IMR-90 (cell line): Measurements from ENCODE around the gene GALNT9. TPM values are rescaled to one million over a fixed set of nuclear protein-coding genes. Genes with fewer than 3 reads are reported as not detected.

Experiments used
- ATAC-seq: fragments of 200-7000 bp; cut with Tn5 transposase; 2 replicates; pipeline ENCODE4 v1.9.1; 2020; ENCODE audit warnings: low read depth, mild to moderate bottlenecking, moderate library complexity
- BruUV-seq: library from RNA; stranded (reverse); fragments of 400-500 nt; replicated peaks from 2 replicates; lab custom pipeline; 2021; lab: Mats Ljungman, UMichigan
- CTCF ChIA-PET: fragments of 300-600 bp; formaldehyde crosslinking; extraction: SDS; loops from one replicate; lab custom pipeline; 2021; ENCODE audit warnings: antibody characterized with exemption; lab: Yijun Ruan, JAX
- POLR2A ChIA-PET: fragments of 300-600 bp; sonication (Branson Sonifier 250); formaldehyde crosslinking; loops from one replicate; lab custom pipeline; 2022; ENCODE audit warnings: antibody characterized with exemption; ENCODE audit not compliant: unreplicated experiment; lab: Charles Lee
- DNase-seq: peaks from one replicate; pipeline ENCODE4 v3.0.0; 2013
- H2AFZ ChIP-seq: replicated peaks from 2 replicates; pipeline ENCODE3; 2013; ENCODE audit warnings: low read length, mild to moderate bottlenecking; ENCODE audit not compliant: poor library complexity
- H2AK5ac ChIP-seq: 2 replicates; pipeline ENCODE4 v1.6.1; 2013; ENCODE audit warnings: low read depth, low read length, inconsistent platforms
- H2AK9ac ChIP-seq: replicated peaks from 2 replicates; pipeline ENCODE3; 2013; ENCODE audit warnings: mild to moderate bottlenecking, low read depth, low read length, moderate library complexity; ENCODE audit not compliant: poor library complexity
- H2BK120ac ChIP-seq: 2 replicates; pipeline ENCODE4 v1.6.1; 2013; ENCODE audit warnings: low read depth, low read length, inconsistent platforms
- H2BK15ac ChIP-seq: 3 replicates; pipeline ENCODE4 v1.6.1; 2013; ENCODE audit warnings: low read depth, low read length, inconsistent platforms
- H2BK20ac ChIP-seq: 2 replicates; pipeline ENCODE4 v1.6.1; 2013; ENCODE audit warnings: low read depth, mild to moderate bottlenecking, inconsistent platforms, low read length, moderate library complexity
- H2BK5ac ChIP-seq: 2 replicates; pipeline ENCODE4 v1.6.1; 2013; ENCODE audit warnings: mild to moderate bottlenecking, low read depth, low read length, inconsistent platforms; ENCODE audit not compliant: poor library complexity, severe bottlenecking
- H3K14ac ChIP-seq: replicated peaks from 2 replicates; pipeline ENCODE4 v1.6.1; 2013; ENCODE audit warnings: low read depth, low read length, inconsistent platforms
- H3K18ac ChIP-seq: 2 replicates; pipeline ENCODE4 v1.6.1; 2013; ENCODE audit warnings: low read depth, low read length, control low read depth
- H3K23ac ChIP-seq: 2 replicates; pipeline ENCODE4 v1.6.1; 2013; ENCODE audit warnings: low read depth, low read length, inconsistent platforms
- H3K27ac ChIP-seq: 2 replicates; pipeline ENCODE4 v1.5.1; 2013; ENCODE audit warnings: mild to moderate bottlenecking, control low read depth, low read length; ENCODE audit not compliant: insufficient read depth
- H3K27me3 ChIP-seq: 2 replicates; pipeline ENCODE4 v1.6.1; 2013; ENCODE audit warnings: low read length; ENCODE audit not compliant: control insufficient read depth, insufficient read depth
- H3K36me3 ChIP-seq: 2 replicates; pipeline ENCODE4 v1.6.1; 2013; ENCODE audit warnings: low read length, mixed read lengths; ENCODE audit not compliant: control insufficient read depth, insufficient read depth
- H3K4ac ChIP-seq: 2 replicates; pipeline ENCODE4 v1.6.1; 2013; ENCODE audit warnings: low read depth, low read length, inconsistent platforms
- H3K4me1 ChIP-seq: 2 replicates; pipeline ENCODE4 v1.6.1; 2013; ENCODE audit warnings: low read length, mixed read lengths; ENCODE audit not compliant: control insufficient read depth, insufficient read depth
- H3K4me2 ChIP-seq: 2 replicates; pipeline ENCODE4 v1.6.1; 2013; ENCODE audit warnings: low read depth, mild to moderate bottlenecking, control low read depth, low read length, moderate library complexity
- H3K4me3 ChIP-seq: 2 replicates; pipeline ENCODE4 v1.5.1; 2013; ENCODE audit warnings: low read depth, mild to moderate bottlenecking, control low read depth, low read length, moderate library complexity; ENCODE audit not compliant: insufficient read depth
- H3K56ac ChIP-seq: 2 replicates; pipeline ENCODE4 v1.6.1; 2013; ENCODE audit warnings: low read length, inconsistent platforms; ENCODE audit not compliant: insufficient read depth; ENCODE audit errors: extremely low read depth
- H3K79me1 ChIP-seq, 2 experiments: 2 replicates each; pipeline ENCODE4 v1.6.1; 2013; ENCODE audit warnings: low read length in 2 of 2, inconsistent platforms in 1 of 2, low read depth in 1 of 2
- H3K9ac ChIP-seq: 2 replicates; pipeline ENCODE4 v1.6.1; 2013; ENCODE audit warnings: low read depth, low read length, control low read depth
- H3K9me1 ChIP-seq: 2 replicates; pipeline ENCODE4 v1.6.1; 2013; ENCODE audit warnings: low read length, inconsistent platforms; ENCODE audit not compliant: insufficient read depth
- H3K9me3 ChIP-seq: 2 replicates; pipeline ENCODE4 v1.6.1; 2013; ENCODE audit warnings: low read length; ENCODE audit not compliant: control insufficient read depth, insufficient read depth
- H4K20me1 ChIP-seq: 2 replicates; pipeline ENCODE4 v1.6.1; 2013; ENCODE audit warnings: low read length, inconsistent platforms; ENCODE audit not compliant: insufficient read depth
- H4K5ac ChIP-seq: 2 replicates; pipeline ENCODE4 v1.6.1; 2013; ENCODE audit warnings: mild to moderate bottlenecking, low read depth, low read length, control low read depth
- H4K8ac ChIP-seq, 2 experiments: 2 replicates each; pipeline ENCODE4 v1.6.1; 2013; ENCODE audit warnings: low read depth in 2 of 2, low read length in 2 of 2, control low read depth in 1 of 2, inconsistent platforms in 1 of 2
- H4K91ac ChIP-seq: 2 replicates; pipeline ENCODE4 v1.6.1; 2013; ENCODE audit warnings: low read depth, low read length, inconsistent platforms; ENCODE audit not compliant: insufficient read depth
- BHLHE40 ChIP-seq: fragments of 150-350 bp; IDR thresholded peaks from 2 replicates; pipeline ENCODE4 v1.6.1; 2016; ENCODE audit warnings: mild to moderate bottlenecking, low read depth, low read length
- CEBPB ChIP-seq: IDR thresholded peaks from 2 replicates; pipeline ENCODE4 v1.6.1; 2012; ENCODE audit warnings: low read depth, low read length, improper control_type of control experiment
- CHD1 ChIP-seq: IDR thresholded peaks from 2 replicates; pipeline ENCODE4 v1.6.1; 2012; ENCODE audit warnings: low read depth, low read length, improper control_type of control experiment
- CTCF ChIP-seq: conservative IDR thresholded peaks from 2 replicates; pipeline ENCODE4 v1.5.1; 2012; ENCODE audit warnings: mild to moderate bottlenecking, low read depth, low read length, improper control_type of control experiment
- ELK1 ChIP-seq: fragments of 150-350 bp; IDR thresholded peaks from 2 replicates; pipeline ENCODE4 v1.6.1; 2016; ENCODE audit warnings: low read depth, mild to moderate bottlenecking, low read length, moderate library complexity, borderline replicate concordance
- FOS ChIP-seq: fragments of 150-350 bp; IDR thresholded peaks from 2 replicates; pipeline ENCODE4 v1.6.1; 2016; ENCODE audit warnings: low read depth, low read length
- MAFK ChIP-seq: IDR thresholded peaks from 2 replicates; pipeline ENCODE4 v1.6.1; 2012; ENCODE audit warnings: low read depth, low read length, improper control_type of control experiment
- MAZ ChIP-seq: IDR thresholded peaks from 2 replicates; pipeline ENCODE4 v1.6.1; 2012; ENCODE audit warnings: low read depth, mild to moderate bottlenecking, low read length, improper control_type of control experiment, moderate library complexity, borderline replicate concordance
- MXI1 ChIP-seq: IDR thresholded peaks from 2 replicates; pipeline ENCODE4 v1.6.1; 2012; ENCODE audit warnings: low read depth, mild to moderate bottlenecking, low read length, moderate library complexity, borderline replicate concordance
- NFE2L2 ChIP-seq: fragments of 150-350 bp; IDR thresholded peaks from 2 replicates; pipeline ENCODE4 v1.6.1; 2016; ENCODE audit warnings: low read depth, mild to moderate bottlenecking, low read length
- RAD21 ChIP-seq: IDR thresholded peaks from 2 replicates; pipeline ENCODE4 v1.6.1; 2012; ENCODE audit warnings: low read length, improper control_type of control experiment
- RCOR1 ChIP-seq: IDR thresholded peaks from 2 replicates; pipeline ENCODE4 v1.6.1; 2012; ENCODE audit warnings: mild to moderate bottlenecking, low read length, improper control_type of control experiment; ENCODE audit not compliant: insufficient replicate concordance
- RFX5 ChIP-seq: IDR thresholded peaks from 2 replicates; pipeline ENCODE4 v1.8.0; 2012; ENCODE audit warnings: low read depth, mild to moderate bottlenecking, low read length, moderate library complexity
- SMC3 ChIP-seq: fragments of 150-350 bp; IDR thresholded peaks from 2 replicates; pipeline ENCODE4 v1.6.1; 2016; ENCODE audit warnings: low read depth, mild to moderate bottlenecking, antibody characterized with exemption, low read length, moderate library complexity
- USF2 ChIP-seq: fragments of 150-350 bp; IDR thresholded peaks from 2 replicates; pipeline ENCODE4 v1.6.1; 2017; ENCODE audit warnings: mild to moderate bottlenecking, antibody characterized with exemption, low read length, low read depth
- WGBS, 2 experiments: methylation state at CpG; one replicate each; pipeline versions ENCODE4 v1.1.5 to v1.1.7; 2013; ENCODE audit warnings: missing lambda C conversion rate in 2 of 2; ENCODE audit not compliant: insufficient read length in 1 of 2; ENCODE audit errors: extremely low coverage in 2 of 2; 5-methylcytosine and 5-hydroxymethylcytosine counted together
- dilution Hi-C: fragments of 300-500 bp; cut with HindIII; formaldehyde crosslinking; loops from one replicate; pipeline ENCODE4 v1.14.3; 2018; ENCODE audit warnings: low sequenced_read_pairs; ENCODE audit not compliant: unreplicated experiment
- in situ Hi-C: fragments of 300-500 bp; cut with MboI; formaldehyde crosslinking; loops from 3 replicates; pipeline ENCODE4 v1.14.3; 2019; ENCODE audit warnings: low sequenced_read_pairs, inconsistent platforms, mixed read lengths
- intact Hi-C: fragments of 100-400 bp; cut with micrococcal nuclease; formaldehyde crosslinking; loops from 2 replicates; pipeline ENCODE4 v1.10.0; 2022
- polyA plus RNA-seq, 3 experiments: library from polyadenylated mRNA; depleted of rRNA; stranded (reverse); fragments of >200 nt; gene quantifications; 2 replicates each; pipeline ENCODE4 v1.2.3, GENCODE V29; 2012; ENCODE audit warnings: low replicate concordance in 1 of 3
- total RNA-seq: library from RNA; depleted of rRNA; stranded (reverse); fragments of >200 nt; gene quantifications from 2 replicates; pipeline ENCODE4 v1.2.3, GENCODE V29; 2012

The GALNT9 gene
- total and polyA plus RNA-seq, 2 of the 4 experiments (the other 2 are of a cell fraction): under 0.01 to 0.12 TPM

- WGBS, 2 experiments: 85 to 100% methylated on average over 2 to 3 of the region's 7 CpGs
- Histone ChIP-seq H3K9ac (no peak overlapping the region), H3K4me2 (no peak overlapping the region), H3K23ac (no peak overlapping the region), H3K4ac (no peak overlapping the region), H3K4me3 (no peak overlapping the region), H3K27ac (no peak overlapping the region), H2BK15ac (no peak overlapping the region), H3K56ac (no peak overlapping the region), H3K36me3 (no peaks in the 10 kb centered on the region), H4K91ac (no peak overlapping the region), H3K4me1 (peaks cover 7% of the 10 kb centered on the region), H3K9me1 (peaks cover 5% of the 10 kb centered on the region; the same call in 1 of the 2 replicates), H3K79me1 (no peaks in the 10 kb centered on the region), H4K20me1 (peaks cover 11% of the 10 kb centered on the region; the same call in 1 of the 2 replicates), H2AK5ac (no peak overlapping the region), H3K18ac (no peak overlapping the region), H2AFZ (no peak overlapping the region), H2BK5ac (no peak overlapping the region), H2BK120ac (no peak overlapping the region), H4K8ac (no peak overlapping the region), H4K5ac (no peak overlapping the region), H3K27me3 (peaks cover 13% of the 10 kb centered on the region; the same call in 1 of the 2 replicates), H2BK20ac (no peak overlapping the region), H2AK9ac (no peak overlapping the region), H3K14ac (no peak overlapping the region), H3K9me3 (no peaks in the 10 kb centered on the region)
- DNase-seq: no peak
- intact Hi-C loops (no loop called here), in situ Hi-C loops (no loop called here), dilution Hi-C loops (no loop called here)
- ATAC-seq: no peak
- ChIA-PET CTCF (no interaction called here), POLR2A (no interaction called here)
- no TSS peak for BruUV-seq
- no peak for TF ChIP-seq NFE2L2
- no peak for TF ChIP-seq CTCF
- no peak for TF ChIP-seq RCOR1
- TF ChIP-seq FOS: no peak
- no peak for TF ChIP-seq ELK1
- TF ChIP-seq MAZ: no peak
- TF ChIP-seq CEBPB: no peak
- no peak for TF ChIP-seq CHD1
- TF ChIP-seq RAD21: no peak
- TF ChIP-seq USF2: no peak
- no peak for TF ChIP-seq MXI1
- no peak for TF ChIP-seq BHLHE40
- TF ChIP-seq MAFK: no peak
- TF ChIP-seq SMC3: no peak
- no peak for TF ChIP-seq RFX5
Measured at GRCh38 chr12:132164426-132164825, 165.0 kb downstream of the GALNT9 start.
